ENCODE data around the gene DOCK8.

- TF ChIP-seq, protein P1, sequence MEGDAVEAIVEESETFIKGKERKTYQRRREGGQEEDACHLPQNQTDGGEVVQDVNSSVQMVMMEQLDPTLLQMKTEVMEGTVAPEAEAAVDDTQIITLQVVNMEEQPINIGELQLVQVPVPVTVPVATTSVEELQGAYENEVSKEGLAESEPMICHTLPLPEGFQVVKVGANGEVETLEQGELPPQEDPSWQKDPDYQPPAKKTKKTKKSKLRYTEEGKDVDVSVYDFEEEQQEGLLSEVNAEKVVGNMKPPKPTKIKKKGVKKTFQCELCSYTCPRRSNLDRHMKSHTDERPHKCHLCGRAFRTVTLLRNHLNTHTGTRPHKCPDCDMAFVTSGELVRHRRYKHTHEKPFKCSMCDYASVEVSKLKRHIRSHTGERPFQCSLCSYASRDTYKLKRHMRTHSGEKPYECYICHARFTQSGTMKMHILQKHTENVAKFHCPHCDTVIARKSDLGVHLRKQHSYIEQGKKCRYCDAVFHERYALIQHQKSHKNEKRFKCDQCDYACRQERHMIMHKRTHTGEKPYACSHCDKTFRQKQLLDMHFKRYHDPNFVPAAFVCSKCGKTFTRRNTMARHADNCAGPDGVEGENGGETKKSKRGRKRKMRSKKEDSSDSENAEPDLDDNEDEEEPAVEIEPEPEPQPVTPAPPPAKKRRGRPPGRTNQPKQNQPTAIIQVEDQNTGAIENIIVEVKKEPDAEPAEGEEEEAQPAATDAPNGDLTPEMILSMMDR (conservative IDR thresholded peaks at IDR 0.05), result no peak
- no peak for TF ChIP-seq ZFX (IDR thresholded peaks at IDR 0.05)
These were observed 50.7 kb downstream of the DOCK8 start for GRCh38 chr9:265209-265870.

Measured in C4-2B (cell line).